Stimulated activated CD4-positive, alpha-beta T cell treated with anti-CD3 and anti-CD28 coated beads, Interleukin-12 subunit alpha, Interleukin-12 subunit beta, amount 100 ng/mL, for 4 hours (primary cell): Measurements from ENCODE around the gene PRKACA.
"Not testable (repeated sequence)": the region's sequence is repeated elsewhere in the genome, so short reads cannot be mapped to it uniquely, and the experiment has no call there.

Experiments used
- DNase-seq: peaks from one replicate; pipeline ENCODE4 v3.0.0-alpha.2; 2020

Gene PRKACA

GRCh38 chr19:14147797-14148605, 30.4 kb upstream of the PRKACA start:
- DNase-seq = peak; percentile 50

- no peak for DNase-seq
Observed at GRCh38 chr19:14146789-14147216, 29.2 kb upstream of the PRKACA start.

GRCh38 chr19:14146169-14146568, 28.6 kb upstream of the PRKACA start:
- DNase-seq = not testable (repeated sequence)

- no peak for DNase-seq
Observed at GRCh38 chr19:14145381-14145780, 27.8 kb upstream of the PRKACA start.

- no peak for DNase-seq
Observed at GRCh38 chr19:14142262-14143190, 25.0 kb upstream of the PRKACA start.

GRCh38 chr19:14141041-14141440, 23.5 kb upstream of the PRKACA start:
- no peak for DNase-seq

- DNase-seq = no peak
Observed at GRCh38 chr19:14139944-14140343, 22.4 kb upstream of the PRKACA start.

- no peak for DNase-seq
Observed at GRCh38 chr19:14138576-14139265, 21.2 kb upstream of the PRKACA start.

- peak; percentile 95 for DNase-seq
Observed at GRCh38 chr19:14136509-14137281, 19.1 kb upstream of the PRKACA start, which contains the start of gene ASF1B. Gene ASF1B (minus strand): TSS chr19:14136589. CDS start chr19:14136456, 133 bp downstream.

GRCh38 chr19:14135985-14136508, 18.5 kb upstream of the PRKACA start:
- no peak for DNase-seq

GRCh38 chr19:14135355-14135754, 17.8 kb upstream of the PRKACA start:
- no peak for DNase-seq

GRCh38 chr19:14127929-14128509, 10.5 kb upstream of the PRKACA start:
- DNase-seq = no peak

GRCh38 chr19:14127176-14127575, 9.6 kb upstream of the PRKACA start:
- no peak for DNase-seq

- DNase-seq = no peak
Observed at GRCh38 chr19:14122924-14123323, 5.4 kb upstream of the PRKACA start.

GRCh38 chr19:14120497-14120780, 2.9 kb upstream of the PRKACA start:
- DNase-seq = no peak

GRCh38 chr19:14119644-14120496, 2.3 kb upstream of the PRKACA start:
- DNase-seq = no peak

GRCh38 chr19:14119146-14119545, 1.6 kb upstream of the PRKACA start:
- no peak for DNase-seq

- peak; percentile 15 for DNase-seq
Observed at GRCh38 chr19:14118165-14119051, 846 bp upstream of the PRKACA start.

- no peak for DNase-seq
Observed at GRCh38 chr19:14116918-14117578, 514 bp downstream of the PRKACA start.
